ENCODE results near the gene COL23A1.
"Not testable (repeated sequence)": the region's sequence is repeated elsewhere in the genome, so short reads cannot be mapped to it uniquely, and the experiment has no call there.

COL23A1 gene

GRCh38 chr5:178232124-178232919, 357.9 kb downstream of the COL23A1 start, which contains the start of gene PHYKPL:
Gene PHYKPL (minus strand): TSS chr5:178232802. CDS start chr5:178232550, 252 bp downstream.
- DNase-seq, result peak; percentile 44 to 54

GRCh38 chr5:178231539-178232123, 358.6 kb downstream of the COL23A1 start:
- DNase-seq, result no peak

DNA sequence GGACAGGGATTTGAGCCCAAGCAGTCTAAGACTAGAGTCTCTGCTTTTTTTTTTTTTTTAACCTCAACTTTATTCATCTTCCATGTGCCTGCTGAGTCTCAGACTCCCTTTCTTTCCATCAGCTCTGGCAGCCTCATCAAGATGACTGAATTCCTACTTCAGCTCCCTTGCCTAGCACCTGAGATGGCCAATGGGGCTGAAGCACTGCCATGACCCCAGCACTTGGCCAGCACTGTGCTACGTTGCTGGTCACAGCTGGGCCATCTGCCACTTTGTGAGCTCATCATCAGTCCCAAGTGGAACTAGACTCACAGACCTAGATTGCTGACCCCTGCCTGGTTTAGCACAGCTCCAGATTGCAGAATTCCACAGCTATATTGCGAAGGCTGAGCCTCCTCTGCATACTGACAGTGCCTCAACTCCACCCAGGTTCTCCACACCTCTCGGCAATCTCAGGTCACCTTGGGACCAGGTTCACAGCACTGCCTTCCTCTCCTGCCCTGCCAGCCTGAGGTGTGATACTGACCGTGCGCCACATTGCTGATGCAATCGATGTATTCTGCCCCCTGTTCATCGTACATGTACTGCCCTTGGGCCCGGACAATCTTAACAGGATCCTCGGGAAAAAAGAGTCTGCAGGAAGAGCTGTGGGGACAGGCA, 359.2 kb downstream of the COL23A1 start:
- DNase-seq, result no peak

DNA sequence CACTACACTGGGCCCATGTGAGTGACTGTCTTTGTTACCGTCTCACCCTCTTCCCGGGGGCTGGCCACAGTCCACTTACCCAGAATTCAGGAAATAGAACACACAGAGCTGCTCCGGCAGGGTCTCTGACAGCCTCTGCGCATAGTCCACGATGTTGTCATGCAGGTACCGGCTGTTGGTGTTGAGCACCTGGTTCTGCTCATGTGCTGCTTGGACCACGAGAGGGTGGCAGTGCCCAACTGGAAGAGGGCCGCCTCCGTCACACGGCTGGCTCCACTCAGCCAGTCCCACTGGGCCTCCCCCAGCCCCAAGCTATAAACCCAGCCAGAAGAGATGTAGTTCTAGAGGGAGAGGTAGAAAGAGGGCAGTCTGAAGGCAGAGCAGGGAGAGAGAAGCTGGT, 360.3 kb downstream of the COL23A1 start:
- DNase-seq, result no peak

DNA sequence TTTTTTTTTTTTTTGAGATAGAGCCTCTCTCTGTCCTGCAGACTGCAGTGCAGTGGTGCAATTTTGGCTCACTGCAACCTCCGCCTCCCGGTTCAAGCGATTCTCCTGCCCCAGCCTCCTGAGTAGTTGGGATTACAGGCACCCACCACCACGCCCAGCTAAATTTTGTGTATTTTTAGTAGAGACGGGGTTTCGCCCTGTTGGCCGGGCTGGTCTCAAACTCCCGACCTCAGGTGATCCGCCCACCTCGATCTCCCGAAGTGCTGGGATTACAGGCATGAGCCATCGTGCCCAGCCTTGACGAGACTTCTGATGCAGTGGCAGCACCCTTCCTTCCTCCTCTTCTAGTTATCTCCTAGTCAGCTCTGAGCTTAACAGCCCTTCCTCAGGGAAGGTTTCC, 361.1 kb downstream of the COL23A1 start:
- not testable (repeated sequence) for DNase-seq

DNA sequence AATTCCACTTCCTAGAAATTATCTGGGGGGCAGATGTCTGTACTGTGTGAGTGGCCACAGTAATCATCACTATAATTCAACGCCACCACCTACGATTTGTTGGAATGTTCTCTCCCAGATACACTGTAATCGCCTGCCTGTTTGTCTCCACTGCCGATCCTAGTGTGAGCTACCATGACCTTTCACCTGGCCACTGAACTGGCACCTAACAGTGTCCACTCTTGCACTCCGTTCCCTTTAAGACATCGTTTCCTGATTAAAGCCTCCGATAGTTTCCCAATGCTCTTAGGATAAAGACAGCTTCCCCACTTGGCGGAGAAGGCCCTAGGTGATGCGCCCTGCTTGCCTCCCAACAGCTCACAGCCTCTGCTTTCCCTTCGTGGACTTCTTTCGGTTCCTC, 361.6 kb downstream of the COL23A1 start:
- no peak for DNase-seq

DNA sequence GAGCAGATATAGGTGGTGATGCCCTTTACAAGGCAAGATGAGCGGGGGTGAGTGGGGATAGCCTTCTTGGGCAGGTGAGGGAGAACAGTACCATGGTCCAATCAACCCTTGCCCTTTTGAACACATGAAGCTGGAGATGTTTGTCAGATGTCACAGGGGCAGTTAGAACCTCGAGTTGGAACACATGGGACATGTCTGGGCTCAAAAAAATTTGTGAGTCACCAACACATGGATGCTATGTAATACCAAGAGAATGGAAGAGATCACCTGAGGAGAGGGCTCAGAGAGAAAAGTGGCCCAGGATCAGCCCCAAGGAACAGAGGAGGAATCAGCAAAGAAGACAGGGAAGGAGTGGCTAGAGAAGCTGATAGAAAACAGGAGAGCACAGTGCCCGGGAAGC, 362.3 kb downstream of the COL23A1 start:
- no peak for DNase-seq

- no peak for DNase-seq
Observed at GRCh38 chr5:178227138-178227659, 363.0 kb downstream of the COL23A1 start.

- DNase-seq, result no peak
Observed at GRCh38 chr5:178225174-178225573, 365.0 kb downstream of the COL23A1 start.

GRCh38 chr5:178224403-178224802, 365.8 kb downstream of the COL23A1 start:
- no peak for DNase-seq

DNA sequence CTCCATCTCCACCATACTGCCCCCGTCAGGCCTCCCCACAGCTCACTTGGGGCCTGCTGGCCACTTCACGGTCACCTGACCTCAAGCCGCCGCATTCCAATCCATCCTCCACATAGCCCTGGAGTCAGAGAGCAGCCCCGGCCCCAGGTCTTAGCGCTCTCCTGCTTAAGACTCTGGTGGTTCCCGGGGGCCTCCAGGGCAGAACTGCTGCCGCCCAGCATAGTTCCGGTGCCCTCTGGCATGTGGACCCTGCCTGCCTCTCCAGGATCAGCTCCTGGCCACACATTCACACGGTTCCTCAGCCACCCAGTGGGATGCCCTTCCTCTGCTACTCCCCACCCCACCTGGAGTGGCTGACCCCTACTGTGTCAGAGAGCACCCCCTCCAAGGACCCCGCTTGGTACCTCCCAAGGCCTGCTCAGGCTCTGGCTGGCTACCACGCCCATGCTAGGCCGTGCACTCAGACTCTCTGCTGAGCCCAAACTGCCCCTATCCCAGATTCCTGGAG, 366.3 kb downstream of the COL23A1 start:
- no peak for DNase-seq

DNA sequence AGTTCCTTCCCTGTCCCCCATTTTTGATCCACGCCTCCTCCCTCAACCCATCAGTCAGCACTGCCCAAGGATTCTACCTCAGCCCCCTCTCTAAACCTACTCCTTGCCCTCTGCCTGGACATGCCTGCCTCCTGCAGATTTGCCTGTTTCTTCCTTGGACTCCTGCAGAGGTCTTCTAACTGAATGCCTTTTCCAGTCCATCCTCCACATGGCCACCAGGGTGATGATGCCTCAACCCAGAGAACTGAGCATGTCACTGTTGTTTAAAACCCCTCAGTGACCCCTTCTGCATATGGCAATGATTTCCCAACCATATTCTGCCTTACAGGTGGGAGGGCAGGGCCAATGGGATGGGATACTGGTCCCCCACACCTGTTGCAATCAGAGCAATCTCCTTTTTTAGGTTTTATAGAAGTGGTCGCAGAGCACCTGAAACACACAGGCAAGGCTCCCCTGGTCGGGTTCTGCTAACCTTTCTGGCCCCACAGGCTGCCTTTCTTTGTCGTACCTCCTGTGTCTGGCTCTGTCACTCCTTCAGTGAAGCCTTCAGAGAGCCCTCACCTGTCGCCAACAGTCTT, 366.9 kb downstream of the COL23A1 start:
- DNase-seq, result no peak

DNA sequence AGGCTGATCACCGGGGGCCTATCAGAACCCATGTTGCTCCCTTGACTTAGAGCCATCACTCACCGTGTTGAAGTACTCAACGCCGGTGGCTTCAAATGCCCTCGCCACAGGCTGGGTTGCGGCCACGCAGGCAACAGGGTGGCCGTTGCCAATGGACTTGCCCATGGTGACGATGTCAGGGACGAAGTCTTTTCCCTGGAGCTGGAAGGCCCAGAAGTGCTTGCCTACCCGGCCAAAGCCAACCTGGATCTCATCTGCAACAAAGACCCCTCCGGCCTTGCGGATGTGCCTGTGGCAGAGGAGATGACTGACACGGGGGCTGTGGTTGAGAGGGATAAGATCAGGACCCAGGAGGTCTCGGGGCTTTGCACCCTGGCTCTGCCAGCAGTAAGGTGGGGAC, 367.9 kb downstream of the COL23A1 start:
- DNase-seq, result no peak

DNA sequence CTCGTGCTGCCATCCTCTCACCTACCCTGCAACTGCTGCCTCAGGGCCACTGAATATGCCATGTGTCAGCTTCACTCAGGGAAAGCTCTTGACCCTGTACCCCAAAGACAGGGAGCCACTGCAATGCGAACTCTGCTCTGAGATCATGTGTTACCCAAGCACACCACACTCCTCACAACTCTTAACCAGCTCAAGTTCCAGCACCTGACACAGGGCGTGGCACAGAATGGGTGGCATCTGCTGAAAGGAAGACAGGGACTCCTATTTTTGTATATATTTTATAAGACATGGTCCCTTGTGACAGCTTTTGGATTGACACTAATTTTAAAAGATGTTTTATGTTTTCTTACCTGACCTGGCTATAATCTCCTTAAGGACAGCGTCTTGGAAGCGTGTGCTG, 368.3 kb downstream of the COL23A1 start:
- DNase-seq, result no peak

DNA sequence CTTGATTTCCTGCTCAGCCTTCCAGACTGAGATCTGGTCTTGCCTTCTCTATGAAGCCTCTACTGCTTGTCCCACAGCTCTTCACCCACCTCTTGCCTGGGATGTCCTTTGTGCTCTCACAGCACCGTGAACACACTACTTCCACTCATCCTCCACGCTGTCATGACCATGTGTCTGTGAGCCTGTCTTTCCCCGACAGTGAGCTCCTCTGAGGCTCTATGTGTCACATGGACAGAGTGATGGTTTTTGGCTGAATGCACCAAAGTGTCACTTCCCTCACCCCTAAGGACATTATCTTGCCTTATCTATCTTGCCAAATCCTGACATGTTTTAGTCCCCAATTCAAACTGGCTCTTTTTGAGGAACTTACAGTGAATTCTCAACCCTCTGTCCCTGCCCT, 368.9 kb downstream of the COL23A1 start:
- no peak for DNase-seq

- no peak for DNase-seq
Observed at GRCh38 chr5:178218827-178219226, 371.4 kb downstream of the COL23A1 start.

GRCh38 chr5:178218237-178218776, 371.9 kb downstream of the COL23A1 start:
- DNase-seq, result no peak

DNA sequence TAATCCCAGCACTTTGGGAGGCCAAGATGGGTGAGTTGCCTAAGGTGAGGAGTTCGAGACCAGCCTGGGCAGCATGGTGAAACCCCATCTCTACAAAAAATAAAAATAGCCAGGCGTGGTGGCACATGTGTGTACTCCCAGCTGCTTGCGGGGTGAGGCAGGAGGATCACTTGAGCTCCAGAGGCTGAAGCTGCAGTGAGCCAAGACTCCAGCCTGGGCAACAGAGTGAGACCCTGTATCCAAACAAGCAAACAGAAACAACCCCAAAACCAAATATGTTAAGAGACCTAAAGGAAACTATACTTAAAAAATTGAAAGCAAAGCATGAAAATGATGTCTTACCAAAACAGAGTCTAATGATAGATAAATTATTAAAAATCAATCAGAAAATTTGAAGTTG, 373.4 kb downstream of the COL23A1 start:
- no peak for DNase-seq

DNA sequence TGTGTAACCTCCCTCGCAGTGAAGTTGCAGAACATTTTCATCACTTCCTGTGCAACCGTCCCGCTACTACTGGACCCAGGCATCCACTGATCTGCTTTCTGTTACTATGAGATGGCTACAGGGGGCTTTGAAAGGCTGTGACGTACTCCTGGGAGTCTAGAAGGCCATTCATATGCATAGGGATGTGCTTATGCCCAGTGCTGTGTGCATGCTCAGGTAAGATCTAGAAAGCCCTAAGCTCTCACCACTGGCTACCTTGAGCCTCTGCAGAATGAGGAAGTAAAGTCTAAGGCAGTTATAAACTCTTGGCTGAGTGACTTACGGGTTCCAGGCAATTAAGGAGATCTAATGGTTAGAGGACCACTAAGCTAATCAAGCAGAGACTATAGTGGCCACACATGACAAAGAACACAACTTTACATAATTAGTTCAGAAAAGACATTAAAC, 374.1 kb downstream of the COL23A1 start:
- no peak for DNase-seq

- DNase-seq, result no peak
Observed at GRCh38 chr5:178215280-178216002, 374.8 kb downstream of the COL23A1 start.

GRCh38 chr5:178214160-178214803, 375.9 kb downstream of the COL23A1 start:
- DNase-seq, result no peak

DNA sequence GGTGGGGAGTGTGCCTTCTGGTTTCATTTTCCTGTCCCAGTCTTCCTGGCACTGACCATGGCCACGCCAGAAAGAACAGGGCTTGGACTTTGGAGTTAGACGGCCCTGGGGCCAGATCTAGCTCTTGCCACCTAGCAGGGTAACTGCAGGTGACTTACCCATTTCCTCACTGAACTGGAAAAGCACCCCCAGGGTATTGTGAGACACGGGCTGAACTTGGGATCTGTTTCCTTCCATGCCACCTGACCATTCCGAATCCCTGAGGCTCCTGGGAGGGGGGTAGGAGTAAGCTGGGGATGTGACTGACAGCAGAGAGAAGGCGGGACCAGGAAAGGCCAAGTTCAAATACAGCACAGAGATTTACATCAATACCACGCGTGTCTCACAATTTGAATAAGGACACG, 376.4 kb downstream of the COL23A1 start:
- no peak for DNase-seq
